ENCODE results near the gene SCYGR5. TPM values are rescaled to one million over a fixed set of nuclear protein-coding genes. Genes with fewer than 3 reads are reported as not detected.
"Not testable (repeated sequence)": the region's sequence is repeated elsewhere in the genome, so short reads cannot be mapped to it uniquely, and the experiment has no call there.

SCYGR5 gene, protein sequence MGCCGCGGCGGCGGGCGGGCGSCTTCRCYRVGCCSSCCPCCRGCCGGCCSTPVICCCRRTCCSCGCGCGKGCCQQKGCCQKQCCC
- total RNA-seq = not detected

DNA sequence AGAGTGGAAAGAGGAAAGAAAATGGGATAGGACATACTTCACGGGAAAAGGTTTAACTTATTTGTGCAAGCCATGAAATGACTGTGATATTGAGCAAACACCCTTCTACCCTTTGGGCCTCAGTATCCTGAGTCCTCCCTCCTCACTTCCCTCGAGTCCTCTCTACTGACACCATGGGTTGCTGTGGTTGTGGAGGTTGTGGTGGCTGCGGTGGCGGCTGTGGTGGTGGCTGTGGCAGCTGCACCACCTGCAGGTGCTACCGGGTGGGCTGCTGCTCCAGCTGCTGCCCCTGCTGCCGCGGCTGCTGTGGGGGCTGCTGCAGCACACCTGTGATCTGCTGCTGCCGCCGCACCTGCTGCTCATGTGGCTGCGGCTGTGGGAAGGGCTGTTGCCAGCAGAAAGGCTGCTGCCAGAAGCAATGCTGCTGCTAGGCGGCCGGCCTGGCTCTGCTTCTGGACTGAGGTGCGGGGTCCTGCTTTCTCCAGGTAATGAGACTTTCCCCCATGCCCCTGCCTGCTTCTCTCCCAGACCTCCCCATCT, at the start of gene SCYGR5:
TSS of gene SCYGR5 (plus strand) at position 174 of the 540 bp plus-strand sequence. CDS start at position 174, 0 bp downstream.
- H3K36me3 ChIP-seq; H3K9ac ChIP-seq (ENCODE audit: low read depth in 2 of 2, low read length in 2 of 2); H3K4me3 ChIP-seq; DNase-seq; H3K27ac ChIP-seq; intact Hi-C loops (cut with DNase I); H3K9me3 ChIP-seq; H3K27me3 ChIP-seq; H3K4me1 ChIP-seq: not testable (repeated sequence)

DNA sequence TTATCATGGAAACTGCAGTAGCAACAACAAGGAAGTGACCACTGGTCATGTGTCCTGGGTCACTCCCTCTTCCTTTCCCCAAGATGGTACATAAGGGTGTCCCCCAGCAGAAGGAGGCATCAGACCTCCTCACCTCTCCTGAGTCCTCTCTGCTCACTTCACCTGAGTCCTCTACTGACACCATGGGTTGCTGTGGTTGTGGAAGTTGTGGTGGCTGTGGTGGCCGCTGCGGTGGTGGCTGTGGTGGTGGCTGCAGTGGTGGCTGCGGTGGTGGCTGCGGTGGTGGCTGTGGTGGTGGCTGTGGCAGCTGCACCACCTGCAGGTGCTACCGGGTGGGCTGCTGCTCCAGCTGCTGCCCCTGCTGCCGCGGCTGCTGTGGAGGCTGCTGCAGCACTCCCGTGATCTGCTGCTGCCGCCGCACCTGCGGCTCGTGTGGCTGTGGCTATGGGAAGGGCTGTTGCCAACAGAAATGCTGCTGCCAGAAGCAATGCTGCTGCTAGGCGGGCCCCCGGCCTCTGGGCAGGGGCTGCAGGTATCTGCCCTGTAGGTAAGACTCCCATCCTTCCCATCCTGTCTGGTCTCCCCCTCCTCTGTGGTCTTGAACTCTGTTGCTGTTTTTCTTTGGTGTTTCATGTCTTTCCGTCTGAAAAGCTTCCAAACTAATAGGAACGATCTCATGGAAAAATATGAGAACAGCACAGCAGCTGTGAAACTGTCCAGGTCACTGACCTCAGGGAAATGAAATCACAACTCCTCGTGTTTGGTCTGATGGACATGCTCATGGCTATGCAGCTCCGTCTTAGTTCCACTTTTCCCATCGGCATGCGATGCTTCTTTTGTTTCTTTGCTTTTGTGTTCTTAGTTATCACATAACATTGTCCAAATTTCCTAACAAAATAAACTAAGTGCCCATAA, 49.0 kb upstream of the SCYGR5 start, which contains the start of gene SCYGR4:
TSS of gene SCYGR4 (plus strand) at position 183 of the 915 bp plus-strand sequence. CDS start at position 183, 0 bp downstream.
- TF ChIP-seq CTCF (IDR thresholded peaks at IDR 0.05) = no peak
- H3K4me3 ChIP-seq = no peak within 1 kb of the TSS

GRCh38 chr2:227623226-227623625, 43.4 kb upstream of the SCYGR5 start:
- Histone ChIP-seq H3K27ac (no peak overlapping the region), H3K4me3 (no peak overlapping the region), H3K9ac (ENCODE audit: low read depth in 2 of 2, low read length in 2 of 2) (no peak overlapping the region), H3K27me3 (no peaks in the 10 kb centered on the region), H3K36me3 (no peaks in the 10 kb centered on the region), H3K4me1 (no peaks in the 10 kb centered on the region), H3K9me3 (no peaks in the 10 kb centered on the region)
- TF ChIP-seq CTCF (IDR thresholded peaks at IDR 0.05) = no peak
- no peak for DNase-seq
- intact Hi-C loops (cut with DNase I) = no loop called here

More for the DNA sequence above, 49.0 kb upstream of the SCYGR5 start, which contains the start of gene SCYGR4:
- Histone ChIP-seq H3K4me1 (no peaks in the 10 kb centered on the region), H3K36me3 (no peaks in the 10 kb centered on the region), H3K9ac (ENCODE audit: low read depth in 2 of 2, low read length in 2 of 2) (no peak within 1 kb of the TSS), H3K27me3 (no peaks in the 10 kb centered on the region), H3K9me3 (no peaks in the 10 kb centered on the region), H3K27ac (no peak within 1 kb of the TSS)
- intact Hi-C loops (cut with DNase I) = no loop called here
- DNase-seq = no peak

DNA sequence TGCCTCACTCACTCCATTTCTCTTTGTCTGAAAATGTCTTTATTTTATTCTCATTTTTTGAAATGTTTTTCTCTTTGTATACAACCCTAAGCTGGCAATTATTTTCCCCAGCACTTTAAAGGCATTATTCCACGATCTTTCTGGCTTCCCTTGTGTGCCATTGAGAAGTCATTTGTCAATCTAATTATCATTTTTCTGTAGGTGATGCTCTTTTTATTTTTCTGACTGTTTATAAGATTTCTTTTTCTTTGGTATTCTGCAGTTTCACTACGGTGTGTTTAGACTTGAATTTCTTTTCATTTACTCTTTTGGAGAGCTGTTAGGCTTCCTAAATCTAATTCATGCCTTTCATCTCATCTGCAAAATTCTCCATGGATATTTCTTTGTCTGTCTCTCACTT, 41.2 kb upstream of the SCYGR5 start:
- no peaks in the 10 kb centered on the region for H3K27me3 ChIP-seq
- H3K9me3 ChIP-seq = no peaks in the 10 kb centered on the region
- no peaks in the 10 kb centered on the region for H3K4me1 ChIP-seq
- intact Hi-C loops (cut with DNase I) = no loop called here
- no peak for DNase-seq
- H3K36me3 ChIP-seq = no peaks in the 10 kb centered on the region
- H3K4me3 ChIP-seq = no peak overlapping the region
- H3K9ac ChIP-seq (ENCODE audit: low read depth in 2 of 2, low read length in 2 of 2) = no peak overlapping the region
- TF ChIP-seq CTCF (IDR thresholded peaks at IDR 0.05) = no peak
- H3K27ac ChIP-seq = no peak overlapping the region

DNA sequence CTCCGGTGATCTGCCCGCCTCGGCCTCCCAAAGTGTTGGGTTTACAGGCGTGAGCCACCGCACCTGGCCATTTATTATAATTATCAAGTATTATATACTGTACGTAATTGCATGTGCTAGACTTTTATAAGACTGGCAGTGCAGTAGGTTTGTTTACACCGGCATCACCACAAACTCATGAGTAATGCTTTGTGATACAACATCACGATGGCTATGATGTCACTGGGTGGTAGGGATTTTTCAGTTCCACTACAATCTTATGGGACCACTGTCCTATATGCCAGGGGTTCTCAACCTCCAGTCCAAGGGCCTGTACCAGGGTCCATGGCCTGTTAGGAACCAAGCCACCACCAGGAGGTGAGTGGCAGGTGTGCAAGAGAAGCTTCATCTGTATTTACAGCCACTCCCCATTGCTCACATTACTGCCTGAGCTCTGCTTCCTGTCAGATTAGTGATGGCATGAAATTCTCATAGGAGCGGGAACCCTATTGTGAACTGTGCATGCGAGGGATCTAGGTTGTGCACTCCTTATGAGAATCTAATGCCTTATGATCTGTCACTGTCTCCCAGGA, 39.9 kb upstream of the SCYGR5 start:
- Histone ChIP-seq H3K4me1 (no peaks in the 10 kb centered on the region), H3K36me3 (no peaks in the 10 kb centered on the region), H3K4me3 (no peak overlapping the region), H3K9ac (ENCODE audit: low read depth in 2 of 2, low read length in 2 of 2) (no peak overlapping the region), H3K27ac (no peak overlapping the region), H3K9me3 (no peaks in the 10 kb centered on the region), H3K27me3 (no peaks in the 10 kb centered on the region)
- no peak for DNase-seq
- intact Hi-C loops (cut with DNase I) = no loop called here
- TF ChIP-seq CTCF (IDR thresholded peaks at IDR 0.05) = no peak
